Measurements from ENCODE around the gene FBXL20. TPM values are rescaled to one million over a fixed set of nuclear protein-coding genes. Genes with fewer than 3 reads are reported as not detected.

FBXL20 gene
- total and polyA plus RNA-seq, 4 donors = 1.6 to 8.4 (median 5.2) TPM

DNA sequence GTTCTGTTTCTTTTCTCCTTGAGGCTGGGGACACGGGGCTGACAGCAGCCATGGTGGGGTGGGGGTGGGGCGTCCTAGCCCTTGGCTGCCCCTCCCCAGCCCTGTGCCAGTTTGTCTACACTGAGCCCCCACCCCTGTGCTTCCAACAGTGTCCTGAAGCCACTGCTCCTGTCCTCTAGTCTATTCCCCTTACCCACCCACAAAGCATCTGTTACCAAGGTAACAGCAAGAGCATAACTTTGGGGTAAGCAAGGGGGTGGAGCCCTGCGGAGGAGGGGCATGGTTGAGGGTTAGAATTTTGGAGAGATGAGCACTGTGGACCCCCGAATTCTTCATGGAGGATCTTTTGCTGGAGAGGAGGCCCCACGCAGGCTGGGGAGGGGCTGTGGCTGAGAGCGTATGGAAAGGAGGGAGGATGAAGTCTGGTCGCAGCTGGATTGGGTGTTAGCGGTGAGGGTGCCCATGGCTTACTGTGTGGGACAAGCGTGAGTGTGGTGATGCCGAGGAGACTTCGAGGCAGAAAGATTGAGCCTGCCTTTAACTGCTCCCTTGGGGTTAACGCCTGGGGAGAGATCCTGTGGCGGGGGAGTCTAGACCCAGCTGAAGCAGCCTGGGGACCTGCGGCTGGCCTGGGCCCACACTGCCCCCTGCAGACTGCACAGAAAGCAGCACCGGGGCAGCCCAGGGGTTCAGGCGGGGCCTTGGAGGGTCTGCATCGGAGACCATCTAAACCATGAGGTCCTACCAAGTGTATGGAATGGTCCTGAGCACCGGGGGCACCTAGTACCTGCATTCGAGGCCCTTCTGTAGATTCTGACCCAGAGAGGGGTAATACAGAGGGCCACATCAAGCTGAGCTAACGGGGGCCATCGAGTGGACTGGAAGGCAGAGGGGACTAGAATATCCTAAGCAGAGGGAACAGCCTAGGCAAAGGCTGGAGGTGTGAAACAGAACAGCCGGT, 169.6 kb downstream of the FBXL20 start (continued):
- TF ChIP-seq, protein P1, sequence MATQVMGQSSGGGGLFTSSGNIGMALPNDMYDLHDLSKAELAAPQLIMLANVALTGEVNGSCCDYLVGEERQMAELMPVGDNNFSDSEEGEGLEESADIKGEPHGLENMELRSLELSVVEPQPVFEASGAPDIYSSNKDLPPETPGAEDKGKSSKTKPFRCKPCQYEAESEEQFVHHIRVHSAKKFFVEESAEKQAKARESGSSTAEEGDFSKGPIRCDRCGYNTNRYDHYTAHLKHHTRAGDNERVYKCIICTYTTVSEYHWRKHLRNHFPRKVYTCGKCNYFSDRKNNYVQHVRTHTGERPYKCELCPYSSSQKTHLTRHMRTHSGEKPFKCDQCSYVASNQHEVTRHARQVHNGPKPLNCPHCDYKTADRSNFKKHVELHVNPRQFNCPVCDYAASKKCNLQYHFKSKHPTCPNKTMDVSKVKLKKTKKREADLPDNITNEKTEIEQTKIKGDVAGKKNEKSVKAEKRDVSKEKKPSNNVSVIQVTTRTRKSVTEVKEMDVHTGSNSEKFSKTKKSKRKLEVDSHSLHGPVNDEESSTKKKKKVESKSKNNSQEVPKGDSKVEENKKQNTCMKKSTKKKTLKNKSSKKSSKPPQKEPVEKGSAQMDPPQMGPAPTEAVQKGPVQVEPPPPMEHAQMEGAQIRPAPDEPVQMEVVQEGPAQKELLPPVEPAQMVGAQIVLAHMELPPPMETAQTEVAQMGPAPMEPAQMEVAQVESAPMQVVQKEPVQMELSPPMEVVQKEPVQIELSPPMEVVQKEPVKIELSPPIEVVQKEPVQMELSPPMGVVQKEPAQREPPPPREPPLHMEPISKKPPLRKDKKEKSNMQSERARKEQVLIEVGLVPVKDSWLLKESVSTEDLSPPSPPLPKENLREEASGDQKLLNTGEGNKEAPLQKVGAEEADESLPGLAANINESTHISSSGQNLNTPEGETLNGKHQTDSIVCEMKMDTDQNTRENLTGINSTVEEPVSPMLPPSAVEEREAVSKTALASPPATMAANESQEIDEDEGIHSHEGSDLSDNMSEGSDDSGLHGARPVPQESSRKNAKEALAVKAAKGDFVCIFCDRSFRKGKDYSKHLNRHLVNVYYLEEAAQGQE (IDR thresholded peaks at IDR 0.05) = no peak
- no peak for TF ChIP-seq HNF4G (IDR thresholded peaks at IDR 0.05)

DNA sequence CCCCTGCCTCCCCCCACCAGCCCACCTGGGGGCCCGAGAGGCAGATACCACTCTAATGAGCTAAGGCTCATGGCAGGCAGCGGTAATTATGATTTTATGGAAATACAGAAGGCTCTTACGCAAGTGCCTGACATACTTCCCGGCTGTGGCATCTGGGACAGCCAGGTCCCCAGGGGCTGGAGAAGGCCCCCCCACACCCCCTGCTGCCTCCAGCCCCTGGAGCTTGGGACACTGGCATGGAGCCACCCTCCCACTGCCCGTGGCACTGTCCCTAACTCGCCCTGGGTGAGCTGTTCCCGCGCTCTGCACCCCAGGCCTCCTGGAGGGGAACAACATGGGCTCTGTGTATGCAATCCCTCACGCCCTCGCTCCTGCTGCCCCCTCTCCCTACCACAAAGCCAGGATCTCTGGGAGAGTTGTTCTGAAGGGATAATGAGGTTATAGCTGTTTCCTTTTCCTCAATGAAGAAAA, 170.3 kb downstream of the FBXL20 start:
- H3K9ac ChIP-seq (ENCODE audit: low read depth in 1 of 2, low read length in 2 of 2) = no peak overlapping the region
- no peak for TF ChIP-seq HNF4G (IDR thresholded peaks at IDR 0.05)
- no peak for TF ChIP-seq ZBTB33 (IDR thresholded peaks at IDR 0.05)
- TF ChIP-seq NR2F2 (IDR thresholded peaks at IDR 0.05) = no peak
- TF ChIP-seq EGR1 (IDR thresholded peaks at IDR 0.05; ENCODE audit: low read depth in 2 of 2) = no peak
- no peak for TF ChIP-seq TAF1 (conservative IDR thresholded peaks at IDR 0.05)
- no peak for TF ChIP-seq MAX (IDR thresholded peaks at IDR 0.05)
- TF ChIP-seq RXRA (IDR thresholded peaks at IDR 0.05) = no peak
- H3K4me1 ChIP-seq (ENCODE audit: control insufficient read depth in 4 of 4, insufficient read depth in 4 of 4, low read length in 3 of 4) = peaks cover 0 to 7% (median 3%) of the 10 kb centered on the region in 4 donors
- no peaks in the 10 kb centered on the region for H3K9me3 ChIP-seq (ENCODE audit: control insufficient read depth in 4 of 4, low read length in 3 of 4)
- DNase-seq (ENCODE audit: low spot score) = no peak
- no peak overlapping the region for H3K27ac ChIP-seq (ENCODE audit: low read depth in 1 of 2, low read length in 2 of 2)
- no peaks in the 10 kb centered on the region for H3K36me3 ChIP-seq (ENCODE audit: control insufficient read depth in 4 of 4, insufficient read depth in 3 of 4, low read depth in 1 of 4, low read length in 3 of 4)
- WGBS = 61% methylated on average over 10 of the region's 10 CpGs
- peaks cover 0 to 8% (median 6%) of the 10 kb centered on the region in 4 donors for H3K27me3 ChIP-seq (ENCODE audit: control insufficient read depth in 4 of 4, insufficient read depth in 4 of 4, low read length in 3 of 4)
- H3K4me3 ChIP-seq (ENCODE audit: low read depth in 1 of 3, low read length in 3 of 3) = no peak overlapping the region

DNA sequence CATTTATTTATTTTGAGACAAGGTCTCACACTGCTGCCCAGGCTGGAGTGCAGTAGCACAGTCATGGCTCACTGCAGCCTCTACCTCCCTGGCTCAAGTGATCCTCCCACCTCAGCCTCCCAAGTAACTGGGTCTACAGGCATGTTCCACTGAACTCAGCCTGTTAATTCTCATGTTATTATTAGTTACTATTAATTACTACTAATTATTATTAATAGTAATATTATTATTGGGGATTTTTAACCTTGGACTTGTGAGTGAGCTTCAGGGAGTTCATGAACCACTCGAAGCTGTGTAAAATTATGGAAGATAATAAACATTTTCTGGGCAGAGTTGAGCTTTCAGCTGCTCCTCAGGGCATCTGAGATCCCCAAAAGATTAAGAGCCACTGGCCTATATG, 171.1 kb downstream of the FBXL20 start:
- H3K4me3 ChIP-seq (ENCODE audit: low read depth in 1 of 3, low read length in 3 of 3) = no peak overlapping the region
- H3K4me1 ChIP-seq (ENCODE audit: control insufficient read depth in 4 of 4, insufficient read depth in 4 of 4, low read length in 3 of 4) = peaks cover 0 to 12% (median 3%) of the 10 kb centered on the region in 4 donors
- no peak for TF ChIP-seq YY1 (IDR thresholded peaks at IDR 0.05)
- no peak for TF ChIP-seq HNF4A (conservative IDR thresholded peaks at IDR 0.05)
- no peak for TF ChIP-seq HNF4G (IDR thresholded peaks at IDR 0.05)
- TF ChIP-seq JUND (IDR thresholded peaks at IDR 0.05) = no peak
- TF ChIP-seq CTCF (IDR thresholded peaks at IDR 0.05; ENCODE audit: low read depth, low read length, missing input control) = no peak
- TF ChIP-seq, protein P1 (IDR thresholded peaks at IDR 0.05) = no peak
- TF ChIP-seq SP1 (IDR thresholded peaks at IDR 0.05) = no peak
- no peak for TF ChIP-seq ATF3 (IDR thresholded peaks at IDR 0.05)
- TF ChIP-seq EGR1 (IDR thresholded peaks at IDR 0.05; ENCODE audit: low read depth in 2 of 2) = no peak
- TF ChIP-seq TAF1 (conservative IDR thresholded peaks at IDR 0.05) = no peak
- no peaks in the 10 kb centered on the region for H3K9me3 ChIP-seq (ENCODE audit: control insufficient read depth in 4 of 4, low read length in 3 of 4)
- WGBS = 71% methylated on average over 1 of the region's 1 CpG
- no peak for DNase-seq (ENCODE audit: low spot score)
- H3K27ac ChIP-seq (ENCODE audit: low read depth in 1 of 2, low read length in 2 of 2) = no peak overlapping the region
- H3K36me3 ChIP-seq (ENCODE audit: control insufficient read depth in 4 of 4, insufficient read depth in 3 of 4, low read depth in 1 of 4, low read length in 3 of 4) = no peaks in the 10 kb centered on the region
- H3K27me3 ChIP-seq (ENCODE audit: control insufficient read depth in 4 of 4, insufficient read depth in 4 of 4, low read length in 3 of 4) = peaks cover 3 to 10% (median 7%) of the 10 kb centered on the region in 4 donors
- H3K9ac ChIP-seq (ENCODE audit: low read depth in 1 of 2, low read length in 2 of 2) = no peak overlapping the region

Measured in liver (tissue), 9 donors.